Loucy (cell line): ENCODE results near the gene PICK1.

Experiments
- CTCF ChIP-seq: fragments of 200-600 bp; sonication (generic); conservative IDR thresholded peaks from 2 replicates; pipeline ENCODE4 v1.5.1; 2014; ENCODE audit warnings: mild to moderate bottlenecking, antibody characterized with exemption, low read length
- EZH2phosphoT487 ChIP-seq: fragments of 200-600 bp; IDR thresholded peaks from 2 replicates; pipeline ENCODE4 v1.6.1; 2018; ENCODE audit warnings: antibody characterized with exemption, mild to moderate bottlenecking, moderate library complexity, borderline replicate concordance

- no peak for TF ChIP-seq CTCF
- no peak for TF ChIP-seq EZH2phosphoT487
Observed at GRCh38 chr22:38027487-38027886, 29.7 kb upstream of the PICK1 start.
